Smooth muscle cell (in vitro differentiated cells): ENCODE results near the gene ABCG4. TPM values are rescaled to one million over a fixed set of nuclear protein-coding genes. Genes with fewer than 3 reads are reported as not detected.
"Not testable (repeated sequence)": the region's sequence is repeated elsewhere in the genome, so short reads cannot be mapped to it uniquely, and the experiment has no call there.

Experiments used
- DNase-seq: peaks from one replicate; lab custom pipeline; 2025; ENCODE audit not compliant: unreplicated experiment; lab: John Stamatoyannopoulos, UW
- H2AFZ ChIP-seq: fragments of 200-600 bp; sonication (generic); 2 replicates; pipeline ENCODE4 v1.6.0; 2016; ENCODE audit warnings: antibody characterized with exemption, low read depth, mild to moderate bottlenecking
- H3F3A ChIP-seq: fragments of 200-600 bp; sonication (generic); 2 replicates; pipeline ENCODE4 v1.6.0; 2017; ENCODE audit warnings: antibody characterized with exemption, low read depth
- H3K27ac ChIP-seq: fragments of 200-600 bp; sonication (generic); 2 replicates; pipeline ENCODE4 v1.5.1; 2016; ENCODE audit warnings: low read depth, mild to moderate bottlenecking
- H3K27me3 ChIP-seq: fragments of 200-600 bp; sonication (generic); 2 replicates; pipeline ENCODE4 v1.6.1; 2016; ENCODE audit warnings: low read depth, mild to moderate bottlenecking
- H3K36me3 ChIP-seq: fragments of 200-600 bp; sonication (generic); 2 replicates; pipeline ENCODE4 v1.5.1; 2016; ENCODE audit warnings: low read depth
- H3K4me1 ChIP-seq: fragments of 200-600 bp; sonication (generic); 2 replicates; pipeline ENCODE4 v1.5.1; 2016; ENCODE audit warnings: low read depth
- H3K4me2 ChIP-seq: fragments of 200-600 bp; sonication (generic); 2 replicates; pipeline ENCODE4 v1.6.0; 2016; ENCODE audit warnings: mild to moderate bottlenecking
- H3K4me3 ChIP-seq: fragments of 200-600 bp; sonication (generic); 2 replicates; pipeline ENCODE4 v1.5.1; 2016; ENCODE audit warnings: mild to moderate bottlenecking
- H3K79me2 ChIP-seq: fragments of 200-600 bp; sonication (generic); 2 replicates; pipeline ENCODE4 v1.6.0; 2016; ENCODE audit warnings: low read depth, mild to moderate bottlenecking
- H3K9ac ChIP-seq: fragments of 200-600 bp; sonication (generic); 2 replicates; pipeline ENCODE4 v1.6.0; 2016; ENCODE audit warnings: low read depth
- H3K9me3 ChIP-seq: fragments of 200-600 bp; sonication (generic); replicated peaks from 2 replicates; pipeline ENCODE4 v1.5.1; 2016; ENCODE audit warnings: low read depth
- H4K20me1 ChIP-seq: fragments of 200-600 bp; sonication (generic); 2 replicates; pipeline ENCODE4 v1.6.0; 2016; ENCODE audit warnings: low read depth
- CTCF ChIP-seq: fragments of 200-600 bp; sonication (generic); IDR thresholded peaks from 2 replicates; pipeline ENCODE4 v1.5.1; 2017; ENCODE audit warnings: borderline replicate concordance, mild to moderate bottlenecking, antibody characterized with exemption; ENCODE audit not compliant: insufficient read depth, poor library complexity, severe bottlenecking
- WGBS: methylation state at CpG from one replicate; pipeline ENCODE4 v1.1.7; 2016; ENCODE audit warnings: low lambda C conversion rate; 5-methylcytosine and 5-hydroxymethylcytosine counted together
- polyA plus RNA-seq: library from polyadenylated mRNA; unstranded; fragments of >200 nt; fragmentation: Nextera tagmentation; extraction: Ambion mirVana; gene quantifications from 2 replicates; pipeline ENCODE4 v1.2.1, GENCODE V29; 2016
- total RNA-seq: library from RNA; depleted of rRNA; stranded (reverse); fragments of >200 nt; gene quantifications from 2 replicates; pipeline ENCODE4 v1.2.3, GENCODE V29; 2014

ABCG4 gene
- total and polyA plus RNA-seq, 2 experiments from 2014 or later = 0.85 to 2.1 TPM

- no peaks in the 10 kb centered on the region for H4K20me1 ChIP-seq
- no peaks in the 10 kb centered on the region for H3K36me3 ChIP-seq
- peak overlapping the region; percentile 81 for H3K4me3 ChIP-seq
- peak overlapping the region; percentile 98 for H3K4me2 ChIP-seq
- H3K79me2 ChIP-seq = peaks cover 11% of the 10 kb centered on the region
- H3K9me3 ChIP-seq = no peaks in the 10 kb centered on the region
- TF ChIP-seq CTCF = no peak
- H3K4me1 ChIP-seq = peaks cover 12% of the 10 kb centered on the region
- WGBS = 1% methylated on average over 28 of the region's 29 CpGs
- no peak for DNase-seq
- peaks cover 18% of the 10 kb centered on the region for H3F3A ChIP-seq
- H3K27me3 ChIP-seq = no peaks in the 10 kb centered on the region
- H3K9ac ChIP-seq = peak overlapping the region; percentile 97
- peak overlapping the region; percentile 99 for H3K27ac ChIP-seq
- H2AFZ ChIP-seq = peak overlapping the region; percentile 97
Measured at GRCh38 chr11:119100994-119101758, 47.7 kb upstream of the ABCG4 start.

GRCh38 chr11:119101759-119102423, 47.0 kb upstream of the ABCG4 start, which contains the start of gene DPAGT1:
TSS of gene DPAGT1 (minus strand) at chr11:119101853. CDS start at chr11:119101655, 198 bp downstream.
- H3K27me3 ChIP-seq = no peaks in the 10 kb centered on the region
- DNase-seq = peak; percentile 35
- TF ChIP-seq CTCF = no peak
- H3K4me1 ChIP-seq = peaks cover 17% of the 10 kb centered on the region
- H3K9ac ChIP-seq = peak within 1 kb of the TSS; percentile 97
- H3K79me2 ChIP-seq = peaks cover 11% of the 10 kb centered on the region
- peak within 1 kb of the TSS; percentile 99 for H3K27ac ChIP-seq
- peak within 1 kb of the TSS; percentile 81 for H3K4me3 ChIP-seq
- no peaks in the 10 kb centered on the region for H4K20me1 ChIP-seq
- WGBS = under 1% methylated on average over 32 of the region's 32 CpGs
- peak within 1 kb of the TSS; percentile 97 for H2AFZ ChIP-seq
- peaks cover 14% of the 10 kb centered on the region for H3F3A ChIP-seq
- no peaks in the 10 kb centered on the region for H3K36me3 ChIP-seq
- no peaks in the 10 kb centered on the region for H3K9me3 ChIP-seq
- H3K4me2 ChIP-seq = peak within 1 kb of the TSS; percentile 98

DNA sequence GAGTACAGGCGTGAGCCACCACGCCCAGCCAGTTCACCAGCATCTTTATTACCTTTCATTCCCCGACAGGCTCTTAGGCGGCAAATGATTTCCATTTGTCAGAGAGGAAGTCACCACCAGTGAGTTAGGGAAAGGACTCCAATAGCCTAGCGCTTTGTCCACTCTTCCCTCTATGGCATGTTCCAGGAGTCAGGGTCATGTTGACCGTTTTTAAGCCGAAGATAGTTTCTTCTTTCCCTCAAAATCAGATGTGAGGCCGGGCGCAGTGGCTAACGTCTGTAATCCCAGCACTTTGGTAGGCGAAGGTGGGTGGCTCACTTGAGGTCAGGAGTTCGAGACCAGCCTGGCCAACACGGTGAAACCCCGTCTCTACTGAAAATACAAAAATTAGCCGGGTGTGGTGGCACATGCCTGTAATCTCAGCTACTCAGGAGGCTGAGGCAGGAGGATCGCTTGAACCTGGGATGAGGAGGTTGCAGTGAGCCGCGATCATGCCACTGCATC, 45.6 kb upstream of the ABCG4 start:
- 93% methylated on average over 18 of the region's 18 CpGs for WGBS
- not testable (repeated sequence) for H3K27me3 ChIP-seq, H3K9me3 ChIP-seq, H3K36me3 ChIP-seq, DNase-seq, H2AFZ ChIP-seq, H4K20me1 ChIP-seq, H3K9ac ChIP-seq
- Histone ChIP-seq H3K4me1 (peaks cover 21% of the 10 kb centered on the region), H3K4me2 (peak overlapping the region; percentile 98), H3K4me3 (peak overlapping the region; percentile 81), H3F3A (peaks cover 14% of the 10 kb centered on the region), H3K79me2 (peaks cover 11% of the 10 kb centered on the region), H3K27ac (peak overlapping the region; percentile 99)

DNA sequence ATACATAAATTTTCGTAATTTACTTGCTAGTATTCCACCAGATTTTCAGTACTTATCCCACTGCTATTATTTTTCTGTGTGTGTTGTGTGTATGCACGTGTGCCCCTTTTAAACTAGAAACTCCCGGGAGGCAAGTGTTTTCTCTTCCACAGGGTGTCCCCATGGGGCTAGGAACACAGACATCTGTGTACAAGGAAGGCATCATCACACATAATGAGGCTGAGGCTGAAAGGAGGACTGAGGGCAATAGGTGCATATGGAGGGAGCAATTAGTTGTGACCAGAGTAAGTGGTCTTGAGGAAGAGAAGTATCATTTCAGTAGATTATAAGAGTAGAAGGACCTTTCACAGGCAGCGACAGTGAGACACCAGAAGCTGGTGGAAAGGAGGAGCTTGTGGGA, 45.1 kb upstream of the ABCG4 start:
- H3K4me1 ChIP-seq = peaks cover 25% of the 10 kb centered on the region
- no peak for TF ChIP-seq CTCF
- H4K20me1 ChIP-seq = peaks cover 8% of the 10 kb centered on the region
- whole genome bisulfite sequencing = 66% methylated on average over 4 of the region's 4 CpGs
- no peaks in the 10 kb centered on the region for H3K27me3 ChIP-seq
- no peak for DNase-seq
- no peak overlapping the region for H2AFZ ChIP-seq
- H3K4me3 ChIP-seq = no peak overlapping the region
- no peak overlapping the region for H3K4me2 ChIP-seq
- H3F3A ChIP-seq = peaks cover 14% of the 10 kb centered on the region
- H3K9me3 ChIP-seq = no peaks in the 10 kb centered on the region
- H3K27ac ChIP-seq = peak overlapping the region; percentile 30
- H3K9ac ChIP-seq = no peak overlapping the region
- H3K79me2 ChIP-seq = peaks cover 11% of the 10 kb centered on the region
- no peaks in the 10 kb centered on the region for H3K36me3 ChIP-seq
